IPS DF 19.7 (cell line): ENCODE data around the gene UMODL1.
A peak's percentile ranks its signal among the peaks of the same experiment; 100 is the strongest.

Experiments
- DNase-seq: peaks from one replicate; pipeline ENCODE4 v3.0.0-alpha.2; 2013; ENCODE audit warnings: low read depth, low spot score

Gene UMODL1

DNA sequence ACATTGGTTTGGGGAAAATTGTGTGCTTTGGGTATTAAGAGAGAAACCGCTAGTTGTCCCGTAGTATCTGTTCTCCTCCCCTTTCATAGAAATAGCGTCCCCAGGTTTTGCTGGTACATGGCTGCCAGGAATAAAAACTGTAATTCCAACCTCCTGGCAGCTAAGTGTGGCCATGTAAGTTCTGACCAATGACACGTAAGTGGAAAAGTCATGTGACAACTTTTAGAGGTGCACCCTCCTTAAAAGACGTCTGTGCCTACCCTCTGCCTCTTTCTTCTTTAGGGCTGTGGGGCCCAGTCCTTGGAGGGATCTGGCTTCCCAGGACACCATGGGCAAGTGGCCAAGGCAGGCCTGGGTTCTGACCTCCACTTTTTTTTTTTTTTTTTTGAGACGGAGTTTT lies 59.3 kb downstream of the UMODL1 start:
- DNase-seq, result no peak

DNA sequence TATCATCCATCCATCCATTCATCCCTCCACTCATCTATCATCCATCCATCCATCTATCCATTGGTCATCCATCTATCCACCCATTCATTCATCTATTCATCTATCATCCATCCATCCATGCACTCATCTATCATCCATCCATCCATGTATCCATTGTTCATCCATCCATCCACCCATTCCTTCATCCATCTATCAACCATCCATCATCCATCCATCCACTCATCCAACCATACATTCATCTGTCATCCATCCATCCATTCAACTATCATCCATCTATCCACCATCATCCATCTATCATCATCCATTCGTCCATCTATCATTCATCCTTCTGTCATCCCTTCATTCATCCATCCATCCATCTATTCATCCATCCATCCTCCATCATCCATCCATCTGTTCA lies 61.1 kb downstream of the UMODL1 start:
- no peak for DNase-seq

DNA sequence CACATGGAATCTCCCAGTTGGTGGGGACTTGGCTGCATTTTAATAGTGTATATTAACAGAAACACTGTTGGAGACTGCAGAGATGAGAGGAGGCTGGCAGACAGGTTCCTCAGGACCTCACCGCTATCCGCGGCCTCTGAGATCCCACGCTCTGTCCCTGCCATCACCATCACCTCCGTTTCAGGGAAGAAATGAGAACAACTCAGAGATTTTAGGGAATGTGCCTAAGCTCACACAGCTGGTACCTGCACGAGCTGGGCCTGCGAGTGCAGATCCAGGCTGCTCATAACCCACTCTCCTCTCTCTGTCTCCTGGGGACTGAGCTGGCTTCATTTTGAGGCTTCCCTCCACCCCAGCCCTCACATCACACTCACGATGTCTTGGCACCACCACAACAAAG lies 62.0 kb downstream of the UMODL1 start:
- DNase-seq, result no peak

DNA sequence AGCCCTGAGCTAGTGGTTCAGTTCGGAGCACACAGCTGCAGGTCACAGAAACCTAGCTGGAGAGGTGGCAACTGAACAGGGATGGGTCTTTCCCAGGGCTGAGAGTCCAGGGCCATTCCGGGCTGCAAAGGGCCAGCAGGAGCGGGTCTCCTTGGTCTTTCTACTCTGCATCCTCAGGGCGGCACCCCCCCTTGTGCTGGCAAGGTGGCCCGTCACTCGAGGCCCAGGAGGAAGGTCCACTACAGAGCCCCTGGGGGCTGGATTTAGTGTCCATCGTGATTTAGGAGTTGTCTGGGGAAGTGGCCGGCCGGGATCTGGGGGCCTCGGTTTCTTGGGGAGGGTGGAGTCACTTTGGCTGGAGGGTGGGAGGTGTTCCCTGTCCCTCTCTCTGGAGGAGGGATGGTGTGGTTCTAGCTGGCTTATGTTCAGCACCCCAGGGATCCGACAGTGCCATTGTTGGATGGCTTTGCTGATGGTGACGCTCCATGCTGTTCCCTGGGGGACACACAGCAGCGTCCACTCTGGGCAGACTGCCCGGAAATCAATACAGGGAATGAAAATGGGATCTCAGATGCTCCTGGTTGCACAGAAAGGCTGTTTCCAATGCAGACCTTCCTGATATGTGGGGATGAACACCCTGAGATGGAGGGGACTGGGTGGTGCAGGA lies 64.4 kb downstream of the UMODL1 start:
- no peak for DNase-seq

DNA sequence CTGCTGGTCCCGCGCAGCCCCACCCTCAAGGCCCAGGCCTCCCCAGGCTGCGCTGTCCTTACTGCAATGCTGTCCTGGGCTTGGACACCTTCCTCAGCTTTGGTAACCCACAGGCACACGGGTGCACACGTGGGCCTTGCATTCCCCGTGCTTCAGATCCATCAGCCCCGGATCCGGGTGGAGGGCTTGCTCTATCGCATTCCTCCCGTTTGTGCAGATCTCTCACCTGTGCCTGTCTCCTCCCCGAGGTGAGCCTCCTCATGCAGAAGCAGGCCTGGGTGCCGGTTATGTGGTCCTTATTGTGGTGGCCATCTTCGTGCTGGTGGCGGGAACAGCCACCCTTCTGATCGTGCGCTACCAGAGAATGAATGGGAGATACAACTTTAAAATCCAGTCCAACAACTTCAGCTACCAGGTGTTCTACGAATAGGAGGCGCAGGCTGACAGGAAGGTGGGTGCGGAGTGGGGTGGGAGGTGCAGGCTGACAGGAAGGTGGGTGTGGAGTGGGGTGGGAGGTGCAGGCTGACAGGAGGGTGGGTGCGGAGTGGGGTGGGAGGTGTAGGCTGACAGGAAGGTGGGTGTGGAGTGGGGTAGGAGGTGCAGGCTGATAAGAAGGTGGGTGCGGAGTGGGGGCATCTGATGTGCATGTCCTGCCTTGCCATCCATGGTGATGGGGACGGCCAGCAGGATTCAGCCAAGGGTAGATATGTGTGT lies 66.2 kb downstream of the UMODL1 start:
- DNase-seq, result no peak

DNA sequence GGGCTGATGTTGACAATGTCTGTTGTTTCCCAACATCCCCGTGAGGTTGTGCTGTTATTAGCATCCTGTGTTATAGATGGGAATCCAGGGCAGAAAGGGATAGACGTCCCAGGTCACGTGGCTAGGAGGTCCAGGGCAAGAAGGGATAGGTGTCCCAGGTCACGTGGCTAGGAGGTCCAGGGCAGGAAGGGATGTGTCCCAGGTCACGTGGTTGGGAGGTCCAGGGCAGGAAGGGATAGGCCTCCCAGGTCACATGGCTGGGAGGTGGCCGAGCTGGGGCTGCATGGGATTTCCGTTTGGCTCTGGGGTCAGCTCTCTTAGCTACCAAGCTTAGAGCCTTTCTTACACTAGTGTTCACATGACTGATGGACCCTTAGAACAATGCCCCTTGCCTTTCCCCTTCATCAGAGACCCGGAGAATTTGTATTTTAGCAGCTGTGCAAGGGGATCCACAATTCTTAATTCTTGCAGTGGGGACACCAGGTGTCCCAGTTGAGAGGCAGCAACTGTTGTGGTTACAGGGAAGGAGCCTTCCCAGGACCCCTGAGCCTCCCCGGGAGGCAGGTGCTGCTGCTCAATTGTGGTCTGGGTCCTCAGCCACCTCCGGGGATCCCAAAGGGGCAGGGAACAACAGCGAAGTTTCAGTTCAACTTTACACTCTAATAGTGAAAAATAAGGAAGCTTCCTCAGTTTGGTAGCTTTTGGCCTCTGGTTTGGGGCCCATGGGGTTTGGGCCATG lies 69.2 kb downstream of the UMODL1 start:
- DNase-seq, result no peak

DNA sequence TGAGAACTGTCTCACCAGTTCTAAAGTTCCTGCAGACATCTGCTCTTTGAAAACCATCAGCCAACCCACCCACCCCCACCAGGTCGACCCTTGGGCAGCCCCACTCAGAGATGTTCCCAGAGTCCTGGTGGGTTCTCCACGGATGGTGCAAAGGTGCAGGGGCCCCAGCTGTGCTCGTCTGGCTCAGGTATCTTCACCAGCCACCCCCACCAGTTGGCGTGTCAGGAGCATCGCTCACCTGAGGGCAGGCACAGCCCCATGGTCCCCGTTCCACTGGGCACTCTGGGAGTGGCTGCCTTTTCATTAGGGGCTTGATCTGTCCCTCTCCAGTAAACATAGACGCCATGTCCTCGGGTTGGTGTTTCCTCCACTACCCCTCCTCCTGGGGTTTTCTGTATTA lies 70.5 kb downstream of the UMODL1 start:
- DNase-seq, result no peak

DNA sequence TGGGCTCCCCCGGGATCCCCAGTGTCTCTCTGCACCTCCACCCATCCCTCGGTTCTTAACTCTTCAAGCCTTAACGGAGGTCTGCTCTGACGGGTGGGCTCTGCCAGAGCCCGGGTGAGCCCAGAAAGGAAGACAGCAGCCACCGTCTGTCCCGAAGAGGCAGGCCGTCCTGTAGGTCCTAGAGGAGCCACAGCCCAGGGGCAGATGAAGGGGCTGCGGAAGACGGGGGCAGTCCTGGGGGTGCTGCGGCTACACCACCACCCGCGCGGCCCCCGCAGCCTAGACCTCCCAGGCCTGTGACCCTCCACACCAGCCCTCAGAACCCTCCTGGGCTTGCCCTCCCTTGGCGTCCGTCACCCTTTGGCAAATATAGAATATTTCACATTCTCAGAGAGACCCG lies 71.0 kb downstream of the UMODL1 start:
- DNase-seq, result no peak

DNA sequence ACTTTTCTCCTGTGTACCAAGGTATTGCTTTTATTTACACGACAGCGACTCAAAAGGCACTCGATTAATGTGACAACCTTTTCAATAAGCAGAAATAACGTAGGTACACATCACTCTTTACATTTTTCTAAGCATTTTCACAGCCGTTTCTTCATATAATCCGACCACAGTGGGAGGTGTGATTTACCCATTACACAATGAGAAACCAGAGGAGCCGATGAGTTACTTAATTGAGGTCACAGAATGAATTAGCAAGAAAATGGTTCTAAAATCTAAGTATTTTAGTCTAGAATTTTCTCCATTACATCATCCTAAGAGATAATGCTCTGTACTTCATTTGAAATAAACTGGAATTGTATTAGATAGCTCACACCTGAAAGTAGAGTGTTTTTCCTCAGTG lies 71.5 kb downstream of the UMODL1 start:
- no peak for DNase-seq

DNA sequence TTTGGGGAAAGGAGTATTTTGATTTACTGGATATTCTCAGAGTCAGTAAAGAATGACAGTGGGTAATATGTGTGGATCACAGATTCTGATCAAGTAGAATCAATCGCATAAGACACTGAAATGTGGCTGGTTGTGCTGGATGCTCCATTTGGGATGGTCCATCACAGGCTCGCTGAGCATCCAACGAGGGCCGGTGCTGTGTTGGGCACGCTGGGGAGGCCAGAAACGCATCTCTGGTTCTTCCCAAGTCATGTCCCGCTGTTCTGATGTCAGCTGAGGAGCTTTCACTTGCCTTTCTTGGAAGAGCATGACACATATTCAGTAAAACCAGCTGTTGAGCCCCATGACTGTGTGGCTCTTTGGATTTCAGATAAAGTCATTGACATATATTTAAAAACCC lies 72.0 kb downstream of the UMODL1 start:
- DNase-seq, result no peak

DNA sequence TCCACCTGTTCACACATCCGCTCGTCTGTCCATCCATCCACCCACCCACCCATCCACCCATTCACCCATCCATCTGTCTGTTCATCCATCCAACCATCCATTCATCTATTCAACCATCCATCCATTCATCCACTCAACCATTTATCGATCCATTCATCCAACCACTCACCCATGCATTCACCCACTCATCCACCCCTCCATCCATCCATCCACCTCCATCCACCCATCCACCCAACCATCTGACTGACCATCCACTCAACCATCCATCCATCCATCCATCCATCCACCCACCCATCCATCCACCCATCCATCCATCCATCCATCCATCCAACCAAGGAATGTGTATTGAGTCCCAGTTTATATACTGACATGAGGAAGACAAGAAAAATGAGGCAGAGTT lies 73.1 kb downstream of the UMODL1 start:
- DNase-seq, result no peak

DNA sequence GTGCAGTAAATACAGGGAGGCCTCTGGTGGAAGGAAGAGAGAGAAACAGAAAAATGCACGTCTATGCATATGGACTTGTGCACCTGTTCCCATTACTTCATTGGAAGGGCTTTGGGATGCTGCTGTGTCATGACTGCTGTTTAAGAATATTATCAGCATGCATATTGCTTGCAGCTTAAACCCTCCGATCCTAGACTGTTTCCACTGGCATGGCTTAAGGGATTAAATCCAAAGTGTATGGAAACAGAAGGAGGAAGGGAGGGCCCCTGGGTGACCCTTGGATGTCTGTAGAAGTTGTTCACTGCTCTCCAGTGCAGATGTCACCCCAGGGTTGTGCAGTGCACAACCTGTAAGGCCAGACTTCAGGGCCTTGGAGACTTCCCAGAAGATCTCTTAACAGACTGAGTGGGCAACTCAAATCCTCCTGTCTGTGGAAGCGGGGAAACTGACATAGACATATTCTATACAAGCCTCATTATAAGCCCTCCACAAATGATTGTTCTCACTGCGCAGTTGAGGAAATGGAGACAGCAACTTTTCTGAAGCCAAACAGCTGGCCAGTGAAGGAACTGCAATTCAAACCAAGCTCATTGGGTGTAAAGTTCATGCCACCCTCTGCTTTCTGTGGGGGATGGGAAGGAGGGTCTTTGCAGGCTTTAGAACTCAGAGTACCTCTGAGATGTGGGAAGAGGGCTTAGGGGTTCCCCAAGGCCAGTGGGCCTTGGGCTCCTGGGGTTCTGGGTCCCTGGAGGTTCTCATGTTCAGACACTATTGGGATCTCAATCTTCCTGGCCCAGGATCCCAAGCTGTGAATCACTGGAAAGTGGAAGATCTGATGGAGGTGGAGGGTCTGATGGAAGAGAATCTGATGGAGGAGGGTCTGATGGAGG lies 73.8 kb downstream of the UMODL1 start:
- DNase-seq, result no peak

DNA sequence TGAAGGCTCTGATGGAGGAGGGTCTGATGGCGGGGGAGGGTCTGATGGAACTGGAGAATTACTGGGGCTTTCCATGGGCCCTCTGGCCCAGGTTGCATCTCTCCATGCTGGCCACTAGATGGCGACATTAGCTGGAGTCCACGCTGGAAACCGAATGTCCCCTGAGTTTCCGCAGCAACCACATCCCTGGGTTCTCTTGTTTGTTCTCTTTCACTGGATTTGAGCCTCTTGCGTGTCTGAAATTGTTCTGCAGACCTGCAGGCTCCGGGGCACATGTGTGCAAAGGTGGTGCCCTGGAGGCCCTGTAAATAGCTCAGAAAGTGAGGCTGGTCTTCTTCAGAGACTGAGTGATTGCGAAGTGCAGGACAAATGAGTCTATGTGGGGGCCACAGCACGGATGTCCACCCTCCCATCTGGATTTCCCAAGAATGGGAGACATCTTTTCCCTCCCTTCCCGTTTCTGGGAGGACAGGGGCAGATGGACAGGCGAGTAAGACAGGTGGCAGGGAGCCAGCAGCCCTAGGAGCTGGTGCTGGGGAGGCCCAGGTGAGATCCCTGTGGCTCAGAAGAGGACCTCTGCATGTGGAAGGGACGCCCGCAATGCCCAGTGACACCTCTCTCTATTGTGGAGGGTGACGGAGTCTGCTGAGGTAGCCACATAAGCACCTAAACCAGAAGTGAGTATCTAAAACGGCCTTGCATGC lies 74.6 kb downstream of the UMODL1 start:
- peak; percentile 40 for DNase-seq

DNA sequence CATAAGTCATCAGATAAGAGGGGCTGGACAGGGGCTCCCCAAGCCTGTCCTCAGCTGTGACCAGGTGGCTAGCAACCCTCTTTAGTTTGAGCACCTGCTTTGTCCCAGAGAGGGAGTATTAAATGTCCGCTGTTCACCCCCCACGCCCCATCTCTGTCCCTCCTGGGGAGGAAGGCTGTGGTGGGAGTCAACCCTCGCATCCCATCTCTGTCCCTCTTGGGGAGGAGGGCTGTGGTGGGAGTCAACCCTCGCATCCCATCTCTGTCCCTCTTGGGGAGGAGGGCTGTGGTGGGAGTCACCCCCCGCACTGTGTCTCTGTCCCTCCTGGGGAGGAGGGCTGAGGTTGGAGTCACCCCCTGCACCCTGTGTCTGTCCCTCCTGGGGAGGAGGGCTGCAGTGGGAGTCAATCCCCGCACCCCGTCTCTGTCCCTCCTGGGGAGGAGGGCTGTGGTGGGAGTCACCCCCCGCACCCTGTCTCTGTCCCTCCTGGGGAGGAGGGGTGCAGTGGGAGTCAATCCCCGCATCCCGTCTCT lies 75.2 kb downstream of the UMODL1 start:
- DNase-seq, result no peak

DNA sequence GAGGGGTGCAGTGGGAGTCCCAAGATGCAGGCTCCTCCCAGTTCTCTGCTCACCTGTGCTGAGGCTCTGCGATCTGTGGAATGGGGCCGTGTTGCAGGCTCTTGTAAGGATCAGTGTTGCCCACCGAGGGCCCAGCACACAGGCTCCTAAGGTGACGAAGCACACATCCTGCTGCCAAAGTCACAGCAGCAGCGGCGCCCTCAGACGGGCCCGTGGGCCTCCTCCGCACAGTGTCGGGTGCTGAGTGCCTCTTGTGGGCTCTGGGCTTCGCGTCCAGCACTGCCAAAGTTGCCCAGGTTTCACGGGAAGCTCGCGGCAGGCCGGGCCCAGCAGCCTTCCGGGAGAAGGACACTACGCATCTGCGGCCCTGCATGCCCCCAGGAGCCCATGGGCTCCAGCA lies 75.7 kb downstream of the UMODL1 start:
- no peak for DNase-seq

DNA sequence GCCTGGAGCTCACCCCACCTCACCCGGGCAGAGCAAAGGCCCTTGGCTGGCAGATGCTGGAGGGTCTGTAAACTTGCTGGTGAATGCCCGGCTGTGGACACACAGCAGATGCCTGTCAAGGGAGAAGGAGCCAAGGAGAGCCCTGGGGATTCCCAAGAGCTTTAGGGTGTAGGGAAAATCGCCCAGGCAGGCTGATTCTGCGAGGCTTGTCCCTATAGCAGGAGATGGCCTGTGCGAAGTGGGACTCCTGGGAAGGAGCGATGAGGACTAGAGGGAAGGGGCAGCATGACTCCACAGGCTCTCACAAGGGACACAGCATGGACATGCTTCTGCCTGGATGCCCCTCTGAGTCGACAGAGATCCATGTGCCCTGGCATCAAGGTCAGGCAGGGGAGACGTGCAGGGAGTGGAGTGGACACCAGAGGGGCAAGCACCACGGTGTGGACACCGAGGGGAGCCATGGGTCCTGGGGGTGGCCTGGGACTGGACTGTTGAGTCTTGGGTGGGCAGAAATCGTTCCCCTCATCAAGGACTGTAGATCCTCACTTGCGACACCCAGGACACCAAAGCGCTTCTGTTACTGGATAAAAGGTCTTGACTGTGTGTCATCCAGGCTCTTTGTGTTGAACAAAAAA lies 76.4 kb downstream of the UMODL1 start:
- DNase-seq, result no peak

DNA sequence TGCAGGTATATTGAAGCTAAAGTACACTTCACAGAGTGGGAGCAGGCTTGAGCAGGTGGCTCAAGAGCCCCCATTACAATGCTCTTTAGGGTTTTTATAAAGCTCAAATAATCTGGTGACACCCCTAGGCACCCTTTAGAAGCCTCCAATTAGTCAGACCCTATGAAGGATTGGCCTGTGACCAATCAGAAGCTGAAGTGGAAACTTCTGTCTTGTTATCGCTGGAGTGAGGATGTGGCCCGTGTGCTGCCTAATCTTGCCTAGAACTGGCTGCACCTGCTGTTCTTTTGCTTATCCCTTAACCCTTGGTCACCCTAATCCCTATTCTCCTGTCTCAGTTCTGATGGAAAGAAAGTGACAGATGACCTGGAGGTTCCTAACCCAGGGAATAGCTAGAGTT lies 77.0 kb downstream of the UMODL1 start:
- no peak for DNase-seq

DNA sequence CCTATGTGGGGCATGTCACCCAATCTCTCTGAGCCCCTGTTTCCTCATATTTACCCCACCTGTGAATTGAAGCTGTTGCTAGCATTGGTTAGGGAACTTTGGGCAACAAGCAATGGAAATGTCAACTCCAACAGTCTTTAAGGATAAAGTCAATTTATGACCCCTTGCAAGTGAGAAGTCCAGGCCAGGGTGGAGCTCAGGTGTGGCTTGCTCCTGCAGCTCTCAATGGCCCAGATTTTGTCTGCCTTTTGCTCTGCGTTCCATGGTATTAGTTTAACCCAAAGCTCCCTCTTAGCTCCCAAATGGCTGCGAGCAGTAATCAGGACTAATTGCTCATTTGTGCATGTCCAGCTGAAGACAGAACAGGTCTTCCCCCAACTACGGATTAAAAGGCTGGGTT lies 77.5 kb downstream of the UMODL1 start:
- DNase-seq, result no peak

DNA sequence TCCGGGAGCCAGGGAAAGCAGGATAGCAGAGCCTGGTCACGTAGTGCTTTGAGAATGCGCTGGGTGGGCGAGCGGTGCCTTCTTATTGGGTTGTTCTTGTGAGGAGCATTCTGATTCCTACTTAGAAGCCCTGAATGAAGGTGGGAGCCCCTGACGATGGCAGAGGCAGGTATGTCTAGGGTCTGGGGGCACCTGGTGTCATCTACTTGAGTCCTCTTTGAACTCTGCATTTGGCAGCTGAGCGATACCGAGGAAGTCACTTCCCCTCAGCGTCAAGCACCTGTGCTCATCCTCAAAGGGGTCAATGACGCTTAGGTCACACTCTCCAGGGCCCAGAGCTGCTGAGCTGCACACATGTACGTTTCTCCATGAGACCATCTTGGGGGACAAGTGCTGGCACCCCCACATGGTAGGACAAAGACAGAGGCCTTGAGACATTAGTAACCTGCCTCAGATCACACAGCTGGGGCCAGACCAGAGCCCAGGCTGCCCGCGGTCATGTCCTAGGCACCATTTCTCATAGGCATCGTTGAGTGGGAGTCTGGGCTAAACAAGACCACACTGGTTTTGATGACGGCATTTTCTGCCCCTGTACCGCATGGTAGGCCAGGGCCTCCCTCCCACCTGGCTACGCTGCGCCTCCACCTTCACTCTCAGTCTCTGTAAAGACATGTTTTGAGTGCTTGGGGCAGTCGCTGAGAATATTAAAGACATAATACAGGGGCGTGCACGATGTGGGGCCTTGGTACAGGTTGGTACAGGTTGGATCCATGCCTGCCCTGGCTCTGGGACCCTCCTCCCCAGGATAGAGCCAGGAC lies 78.7 kb downstream of the UMODL1 start:
- no peak for DNase-seq
